DMS153 (cell line): ENCODE data around the gene CS.

Experiments
- DNase-seq: peaks from one replicate; lab custom pipeline; 2025; lab: John Stamatoyannopoulos, UW

Gene CS

GRCh38 chr12:56247923-56248322 lies 52.2 kb downstream of the CS start:
- DNase-seq, result no peak

- DNase-seq, result no peak
Measured at GRCh38 chr12:56244494-56244893, 55.6 kb downstream of the CS start.

- no peak for DNase-seq
Measured at GRCh38 chr12:56243731-56244181, 56.4 kb downstream of the CS start.

- no peak for DNase-seq
Measured at GRCh38 chr12:56242986-56243385, 57.1 kb downstream of the CS start.

- no peak for DNase-seq
Measured at GRCh38 chr12:56241424-56242303, 58.5 kb downstream of the CS start.

- no peak for DNase-seq
Measured at GRCh38 chr12:56237552-56237951, 62.6 kb downstream of the CS start.

- no peak for DNase-seq
Measured at GRCh38 chr12:56236985-56237384, 63.1 kb downstream of the CS start.

GRCh38 chr12:56236091-56236490 lies 64.0 kb downstream of the CS start:
- no peak for DNase-seq

GRCh38 chr12:56234746-56235436 lies 65.2 kb downstream of the CS start:
- no peak for DNase-seq

GRCh38 chr12:56231184-56231582 lies 68.9 kb downstream of the CS start:
- DNase-seq, result no peak

GRCh38 chr12:56230432-56231183 lies 69.5 kb downstream of the CS start:
- DNase-seq, result no peak

GRCh38 chr12:56229916-56230431 lies 70.2 kb downstream of the CS start, which contains the start of gene SLC39A5:
Gene SLC39A5 (plus strand): TSS chr12:56230051. CDS start chr12:56231275, 1,224 bp downstream.
- DNase-seq, result no peak

- no peak for DNase-seq
Measured at GRCh38 chr12:56229082-56229481, 71.0 kb downstream of the CS start.

- DNase-seq, result no peak
Measured at GRCh38 chr12:56224954-56225353, 75.2 kb downstream of the CS start.

- DNase-seq, result peak; percentile 90
Measured at GRCh38 chr12:56224102-56224701, 75.9 kb downstream of the CS start, which contains the start of gene NABP2. Gene NABP2 (plus strand): TSS chr12:56224342. CDS start chr12:56224857, 515 bp downstream.

GRCh38 chr12:56223571-56224101 lies 76.5 kb downstream of the CS start:
- no peak for DNase-seq

- DNase-seq, result peak; percentile 26
Measured at GRCh38 chr12:56222531-56222895, 77.6 kb downstream of the CS start.

GRCh38 chr12:56221757-56222530 lies 78.2 kb downstream of the CS start, which contains the start of gene RNF41:
Gene RNF41 (minus strand): TSS chr12:56221922. CDS start chr12:56214047, 7,875 bp downstream.
- DNase-seq, result peak; percentile 93
